ENCODE data around the gene FAM151A.
"Not testable (repeated sequence)": the region's sequence is repeated elsewhere in the genome, so short reads cannot be mapped to it uniquely, and the experiment has no call there.

DNA sequence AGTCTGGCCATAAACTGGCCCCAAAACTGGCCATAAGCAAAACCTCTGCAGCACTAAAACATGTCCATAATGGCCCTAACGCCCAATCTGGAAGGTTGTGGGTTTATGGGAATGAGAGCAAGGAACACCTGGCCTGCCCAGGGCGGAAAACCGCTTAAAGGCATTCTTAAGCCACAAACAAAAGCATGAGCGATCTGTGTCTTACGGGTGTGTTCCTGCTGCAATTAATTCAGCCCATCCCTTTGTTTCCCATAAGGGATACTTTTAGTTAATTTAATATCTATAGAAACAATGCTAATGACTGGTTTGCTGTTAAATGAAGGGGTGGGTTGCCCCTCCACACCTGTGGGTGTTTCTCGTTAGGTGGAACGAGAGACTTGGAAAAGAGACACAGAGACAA is 12.5 kb upstream of the FAM151A start:
- not testable (repeated sequence) for TF ChIP-seq POLR2A (IDR thresholded peaks at IDR 0.05; ENCODE audit: low read depth)
- TF ChIP-seq, protein P1, sequence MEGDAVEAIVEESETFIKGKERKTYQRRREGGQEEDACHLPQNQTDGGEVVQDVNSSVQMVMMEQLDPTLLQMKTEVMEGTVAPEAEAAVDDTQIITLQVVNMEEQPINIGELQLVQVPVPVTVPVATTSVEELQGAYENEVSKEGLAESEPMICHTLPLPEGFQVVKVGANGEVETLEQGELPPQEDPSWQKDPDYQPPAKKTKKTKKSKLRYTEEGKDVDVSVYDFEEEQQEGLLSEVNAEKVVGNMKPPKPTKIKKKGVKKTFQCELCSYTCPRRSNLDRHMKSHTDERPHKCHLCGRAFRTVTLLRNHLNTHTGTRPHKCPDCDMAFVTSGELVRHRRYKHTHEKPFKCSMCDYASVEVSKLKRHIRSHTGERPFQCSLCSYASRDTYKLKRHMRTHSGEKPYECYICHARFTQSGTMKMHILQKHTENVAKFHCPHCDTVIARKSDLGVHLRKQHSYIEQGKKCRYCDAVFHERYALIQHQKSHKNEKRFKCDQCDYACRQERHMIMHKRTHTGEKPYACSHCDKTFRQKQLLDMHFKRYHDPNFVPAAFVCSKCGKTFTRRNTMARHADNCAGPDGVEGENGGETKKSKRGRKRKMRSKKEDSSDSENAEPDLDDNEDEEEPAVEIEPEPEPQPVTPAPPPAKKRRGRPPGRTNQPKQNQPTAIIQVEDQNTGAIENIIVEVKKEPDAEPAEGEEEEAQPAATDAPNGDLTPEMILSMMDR (IDR thresholded peaks at IDR 0.05) = not testable (repeated sequence)
